Upper lobe of left lung (tissue), 6 donors: ENCODE results near the gene CA10. TPM values are rescaled to one million over a fixed set of nuclear protein-coding genes. Genes with fewer than 3 reads are reported as not detected.

ENCODE experiments used
- ATAC-seq, 2 donors: fragments of 200-7000 bp; cut with Tn5 transposase; one replicate each; pipeline ENCODE4 v1.9.1; 2022; ENCODE audit warnings: mild to moderate bottlenecking in 2 of 2, moderate library complexity in 2 of 2; ENCODE audit not compliant: low FRiP score in 2 of 2
- DNase-seq, 2 donors: peaks; one replicate each; pipeline ENCODE4 v3.0.0-alpha.2; 2019 to 2020
- H3K27ac ChIP-seq, 4 donors: fragments of 200-600 bp; sonication (generic); one replicate each; pipeline ENCODE4 v1.5.1; 2016 to 2019
- H3K27me3 ChIP-seq, 4 donors: fragments of 200-600 bp; sonication (generic); one replicate each; pipeline ENCODE4 v1.5.1; 2017 to 2019
- H3K36me3 ChIP-seq, 4 donors: fragments of 200-600 bp; sonication (generic); one replicate each; pipeline ENCODE4 v1.5.1; 2016 to 2019
- H3K4me1 ChIP-seq, 4 donors: fragments of 200-600 bp; sonication (generic); one replicate each; pipeline ENCODE4 v1.5.1; 2018 to 2019
- H3K4me3 ChIP-seq, 4 donors: fragments of 200-600 bp; sonication (generic); one replicate each; pipeline ENCODE4 v1.5.1; 2017 to 2019; ENCODE audit warnings: mild to moderate bottlenecking in 2 of 4, moderate library complexity in 1 of 4
- H3K9me3 ChIP-seq, 4 donors: fragments of 200-600 bp; sonication (generic); one replicate each; pipeline ENCODE4 v1.5.1; 2018 to 2019
- EP300 ChIP-seq, 4 donors: sonication (generic); formaldehyde crosslinking; IDR thresholded peaks; one replicate each; pipeline ENCODE4 v1.5.1; 2017; ENCODE audit warnings: antibody characterized with exemption in 4 of 4, control low read depth in 2 of 4
- POLR2A ChIP-seq, 4 donors: fragments of 450-650 bp; IDR thresholded peaks; one replicate each; pipeline ENCODE4 v1.5.1; 2016 to 2017; ENCODE audit warnings: antibody characterized with exemption in 4 of 4, mild to moderate bottlenecking in 2 of 4
- POLR2AphosphoS5 ChIP-seq, 2 donors: sonication (generic); formaldehyde crosslinking; IDR thresholded peaks; one replicate each; pipeline ENCODE4 v1.5.1; 2017; ENCODE audit warnings: antibody characterized with exemption in 2 of 2
- WGBS, 2 donors: methylation state at CpG; one replicate each; pipeline ENCODE4 v1.1.5; 2017 to 2018; 5-methylcytosine and 5-hydroxymethylcytosine counted together
- total RNA-seq, 6 donors: library from RNA; depleted of rRNA in 4 of 6; stranded (reverse); fragments of >200 nt in 4 of 6; gene quantifications; one replicate each; pipeline versions ENCODE4 v1.1.0 to v1.2.1, GENCODE V29; 2016 to 2021
- TF ChIP-seq, protein P1 (sequence below), 6 experiments: fragments of 450-650 bp in 4 of 6; fragments of 200-600 bp in 2 of 6; sonication (generic) in 2 of 6; IDR thresholded peaks; one replicate each; pipeline ENCODE4 v1.5.1; 2016 to 2019; ENCODE audit warnings: antibody characterized with exemption in 6 of 6
- donor health status: DM: no; HTN: no; CAD: no; lungs with moderate emphysema.
- donor health status: DM: no; HTN: yes; CAD: no; lungs with severe emphysema.

The CA10 gene
- total RNA-seq, 6 donors from 2014 or later = 0.10 TPM; not detected in 5

DNA sequence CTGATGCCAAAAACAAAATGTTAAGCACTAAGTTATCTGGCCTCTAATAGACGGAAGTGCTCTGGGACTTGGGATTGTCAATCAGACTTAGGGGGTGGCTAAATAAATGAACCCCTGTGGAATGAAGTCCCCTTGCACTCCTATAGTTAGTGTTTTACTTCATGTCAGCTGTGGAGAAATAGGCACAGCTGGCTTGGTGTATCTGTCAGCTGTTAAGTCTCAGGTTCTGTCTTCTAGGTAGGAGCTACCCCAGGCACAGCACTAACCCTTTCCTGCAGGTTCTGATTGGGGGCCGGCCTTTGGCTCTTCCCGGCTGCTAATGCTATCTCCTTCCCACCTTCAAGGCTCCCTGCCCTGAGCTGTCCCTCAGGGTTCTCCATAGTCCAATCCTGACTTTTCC lies 487.6 kb downstream of the CA10 start:
- no peaks in the 10 kb centered on the region for H3K9me3 ChIP-seq
- ATAC-seq (no peak), DNase-seq (no peak)
- no peaks in the 10 kb centered on the region for H3K4me1 ChIP-seq
- H3K36me3 ChIP-seq = no peaks in the 10 kb centered on the region
- TF ChIP-seq POLR2AphosphoS5 (IDR thresholded peaks at IDR 0.05) (no peak), EP300 (IDR thresholded peaks at IDR 0.05) (no peak), POLR2A (IDR thresholded peaks at IDR 0.05) (no peak)
- TF ChIP-seq, protein P1, sequence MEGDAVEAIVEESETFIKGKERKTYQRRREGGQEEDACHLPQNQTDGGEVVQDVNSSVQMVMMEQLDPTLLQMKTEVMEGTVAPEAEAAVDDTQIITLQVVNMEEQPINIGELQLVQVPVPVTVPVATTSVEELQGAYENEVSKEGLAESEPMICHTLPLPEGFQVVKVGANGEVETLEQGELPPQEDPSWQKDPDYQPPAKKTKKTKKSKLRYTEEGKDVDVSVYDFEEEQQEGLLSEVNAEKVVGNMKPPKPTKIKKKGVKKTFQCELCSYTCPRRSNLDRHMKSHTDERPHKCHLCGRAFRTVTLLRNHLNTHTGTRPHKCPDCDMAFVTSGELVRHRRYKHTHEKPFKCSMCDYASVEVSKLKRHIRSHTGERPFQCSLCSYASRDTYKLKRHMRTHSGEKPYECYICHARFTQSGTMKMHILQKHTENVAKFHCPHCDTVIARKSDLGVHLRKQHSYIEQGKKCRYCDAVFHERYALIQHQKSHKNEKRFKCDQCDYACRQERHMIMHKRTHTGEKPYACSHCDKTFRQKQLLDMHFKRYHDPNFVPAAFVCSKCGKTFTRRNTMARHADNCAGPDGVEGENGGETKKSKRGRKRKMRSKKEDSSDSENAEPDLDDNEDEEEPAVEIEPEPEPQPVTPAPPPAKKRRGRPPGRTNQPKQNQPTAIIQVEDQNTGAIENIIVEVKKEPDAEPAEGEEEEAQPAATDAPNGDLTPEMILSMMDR (IDR thresholded peaks at IDR 0.05) = no peak
- no peaks in the 10 kb centered on the region for H3K27me3 ChIP-seq
- WGBS, 2 donors = 65 to 83% methylated on average over 3 of the region's 3 CpGs
- H3K27ac ChIP-seq = no peak overlapping the region
- no peak overlapping the region for H3K4me3 ChIP-seq

DNA sequence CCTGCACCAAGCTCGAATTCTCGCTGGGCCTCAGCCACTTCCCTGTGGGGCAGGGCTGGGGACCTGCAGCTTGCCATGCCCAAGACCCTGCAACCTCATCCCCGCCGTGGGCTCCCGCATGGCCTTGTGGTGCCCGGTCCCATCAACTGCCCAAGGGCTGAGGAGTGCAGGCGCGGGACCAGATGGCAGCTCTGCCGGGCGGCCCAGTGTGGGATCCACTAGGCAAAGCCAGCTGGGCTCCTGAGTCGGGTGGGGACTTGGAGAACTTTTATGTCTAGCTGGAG lies 489.6 kb downstream of the CA10 start:
- ATAC-seq (peak in 1 of 2 donors; percentile 6), DNase-seq (peak in 1 of 2 donors; percentile 61)
- Histone ChIP-seq H3K27ac (no peak overlapping the region), H3K4me3 (no peak overlapping the region), H3K36me3 (no peaks in the 10 kb centered on the region), H3K9me3 (no peaks in the 10 kb centered on the region), H3K4me1 (no peaks in the 10 kb centered on the region), H3K27me3 (no peaks in the 10 kb centered on the region)
- 97% methylated on average over 11 of the region's 11 CpGs; no CpG with 5 or more reads in 1 of the 2 donors for WGBS, 2 donors
- no peak for TF ChIP-seq EP300 (IDR thresholded peaks at IDR 0.05)
- TF ChIP-seq, protein P1 (IDR thresholded peaks at IDR 0.05) = no peak
- TF ChIP-seq POLR2A (IDR thresholded peaks at IDR 0.05) = no peak
- TF ChIP-seq POLR2AphosphoS5 (IDR thresholded peaks at IDR 0.05) = no peak

DNA sequence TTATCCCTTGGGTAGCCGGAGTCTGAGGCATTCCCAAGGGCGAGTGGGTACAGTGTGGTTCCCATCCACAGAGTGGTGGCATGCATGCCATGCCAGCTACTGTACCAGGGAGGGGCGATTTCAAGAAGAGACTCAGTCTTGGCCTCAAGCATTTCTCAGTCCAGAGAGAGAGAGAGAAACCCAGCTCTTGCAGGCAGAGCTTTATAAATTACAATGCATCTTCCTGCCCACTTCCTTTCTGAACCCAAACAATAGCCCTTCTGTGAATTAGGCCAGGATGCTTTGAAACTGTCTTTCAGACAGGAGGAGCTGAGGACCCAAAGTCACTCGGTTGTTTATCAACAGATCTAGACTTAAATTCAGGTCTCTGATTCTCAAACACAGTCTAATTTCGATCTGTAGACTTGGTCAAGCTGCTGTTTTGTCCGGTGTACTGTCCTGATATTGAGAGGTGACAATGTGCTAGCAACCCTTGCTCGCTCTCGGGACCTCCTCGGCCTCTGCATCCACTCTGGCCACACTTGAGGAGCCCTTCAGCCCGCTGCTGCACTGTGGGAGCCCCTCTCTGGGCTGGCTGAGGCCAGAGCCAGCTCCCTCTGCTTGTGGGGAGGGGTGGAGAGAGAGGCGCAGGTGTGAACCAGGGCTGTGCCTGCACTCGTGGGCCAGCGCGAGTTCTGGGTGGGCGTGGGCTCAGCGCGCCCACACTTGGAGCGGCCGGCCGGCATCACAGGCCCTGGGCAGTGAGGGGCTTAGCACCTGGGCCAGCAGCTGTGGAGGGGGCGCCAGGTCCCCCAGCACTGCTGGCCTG lies 490.2 kb downstream of the CA10 start:
- TF ChIP-seq, protein P1 (IDR thresholded peaks at IDR 0.05) = no peak
- TF ChIP-seq EP300 (IDR thresholded peaks at IDR 0.05) (no peak), POLR2AphosphoS5 (IDR thresholded peaks at IDR 0.05) (no peak), POLR2A (IDR thresholded peaks at IDR 0.05) (no peak)
- Histone ChIP-seq H3K9me3 (no peaks in the 10 kb centered on the region), H3K36me3 (no peaks in the 10 kb centered on the region), H3K4me1 (no peaks in the 10 kb centered on the region), H3K4me3 (no peak overlapping the region), H3K27ac (no peak overlapping the region), H3K27me3 (no peaks in the 10 kb centered on the region)
- DNase-seq (no peak), ATAC-seq (no peak)
- 75 to 84% methylated on average over 8 to 15 of the region's 21 CpGs for WGBS, 2 donors

DNA sequence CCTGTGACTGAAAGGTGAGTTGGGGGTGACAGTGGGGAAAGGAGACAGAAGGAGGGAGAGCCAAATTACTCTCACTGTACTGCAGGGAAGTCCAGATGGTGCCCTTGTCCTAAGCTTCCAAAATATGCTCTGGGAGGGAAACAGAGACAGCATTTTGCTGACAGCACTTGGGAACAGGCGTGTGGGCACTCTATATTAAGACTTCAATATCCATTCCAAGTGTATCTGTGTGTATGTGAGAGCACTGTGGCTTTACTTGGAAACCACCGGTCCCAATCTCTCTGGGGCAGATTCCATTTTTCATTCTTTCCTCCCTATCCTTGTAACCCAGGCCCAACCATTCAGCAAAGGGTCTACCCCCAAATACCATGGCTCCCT lies 490.8 kb downstream of the CA10 start:
- TF ChIP-seq EP300 (IDR thresholded peaks at IDR 0.05) = no peak
- TF ChIP-seq POLR2AphosphoS5 (IDR thresholded peaks at IDR 0.05) = no peak
- TF ChIP-seq, protein P1 (IDR thresholded peaks at IDR 0.05) = no peak
- TF ChIP-seq POLR2A (IDR thresholded peaks at IDR 0.05) = no peak
- Histone ChIP-seq H3K9me3 (no peaks in the 10 kb centered on the region), H3K4me3 (no peak overlapping the region), H3K4me1 (no peaks in the 10 kb centered on the region), H3K27me3 (no peaks in the 10 kb centered on the region), H3K27ac (no peak overlapping the region), H3K36me3 (no peaks in the 10 kb centered on the region)
- DNase-seq (no peak), ATAC-seq (no peak)
- WGBS, 2 donors = 72 to 88% methylated on average over 2 of the region's 2 CpGs
